Mucosa of descending colon (tissue), 3 donors: Measurements from ENCODE around the gene MEX3B. TPM values are rescaled to one million over a fixed set of nuclear protein-coding genes. Genes with fewer than 3 reads are reported as not detected.
"Not testable (repeated sequence)": the region's sequence is repeated elsewhere in the genome, so short reads cannot be mapped to it uniquely, and the experiment has no call there.

Source experiments
- ATAC-seq: fragments of 200-7000 bp; cut with Tn5 transposase; one replicate; pipeline ENCODE4 v1.9.1; 2020; ENCODE audit warnings: mild to moderate bottlenecking, moderate library complexity
- DNase-seq, 3 donors: peaks; one replicate each; pipeline ENCODE4 v3.0.0-alpha.2; 2020
- H3K36me3 ChIP-seq: fragments of 200-600 bp; one replicate; pipeline ENCODE4 v1.8.0; 2021; ENCODE audit warnings: low read depth, mild to moderate bottlenecking
- H3K4me1 ChIP-seq: fragments of 200-600 bp; one replicate; pipeline ENCODE4 v1.8.0; 2021; ENCODE audit warnings: low read depth, mild to moderate bottlenecking
- H3K4me3 ChIP-seq: fragments of 200-600 bp; one replicate; pipeline ENCODE4 v1.8.0; 2021; ENCODE audit warnings: mild to moderate bottlenecking
- H3K9me3 ChIP-seq: fragments of 200-600 bp; one replicate; pipeline ENCODE4 v1.8.0; 2021; ENCODE audit warnings: mild to moderate bottlenecking
- intact Hi-C, 2 donors: fragments of 100-400 bp; cut with DNase I in 1 of 2; cut with micrococcal nuclease in 1 of 2; formaldehyde crosslinking; loops; one replicate each; pipeline versions ENCODE4 v1.11.0 to v1.11.1; 2022; cut with DNase I, micrococcal nuclease
- total RNA-seq, 3 donors: library from RNA; stranded (reverse); fragmentation: NEBNext Ultra II Directional in 2 of 3; extraction: Animal tissue kit (Norgen Biotek cat#: 25700) in 2 of 3; gene quantifications; one replicate each; pipeline versions ENCODE4 v1.2.1 to v1.2.4, GENCODE V29; 2021 to 2023
- TF ChIP-seq, protein P1 (sequence below): fragments of 200-600 bp; IDR thresholded peaks from one replicate; pipeline ENCODE4 v1.8.0; 2022; ENCODE audit warnings: antibody characterized with exemption, mild to moderate bottlenecking
- donor health status: DM: no; HTN: no; CAD: no; lungs with moderate emphysema.
- donor health status: DM: no; HTN: no; CAD: no.
- donor health status: DM: no; HTN: yes; CAD: no.

Gene MEX3B
- total RNA-seq, 3 donors from 2014 or later: 0.29 to 5.5 (median 1.1) TPM

GRCh38 chr15:82036461-82036860 lies 9.4 kb downstream of the MEX3B start:
- no peaks in the 10 kb centered on the region for H3K4me1 ChIP-seq
- H3K4me3 ChIP-seq: no peak overlapping the region
- H3K9me3 ChIP-seq: no peaks in the 10 kb centered on the region
- ATAC-seq: no peak
- TF ChIP-seq, protein P1, sequence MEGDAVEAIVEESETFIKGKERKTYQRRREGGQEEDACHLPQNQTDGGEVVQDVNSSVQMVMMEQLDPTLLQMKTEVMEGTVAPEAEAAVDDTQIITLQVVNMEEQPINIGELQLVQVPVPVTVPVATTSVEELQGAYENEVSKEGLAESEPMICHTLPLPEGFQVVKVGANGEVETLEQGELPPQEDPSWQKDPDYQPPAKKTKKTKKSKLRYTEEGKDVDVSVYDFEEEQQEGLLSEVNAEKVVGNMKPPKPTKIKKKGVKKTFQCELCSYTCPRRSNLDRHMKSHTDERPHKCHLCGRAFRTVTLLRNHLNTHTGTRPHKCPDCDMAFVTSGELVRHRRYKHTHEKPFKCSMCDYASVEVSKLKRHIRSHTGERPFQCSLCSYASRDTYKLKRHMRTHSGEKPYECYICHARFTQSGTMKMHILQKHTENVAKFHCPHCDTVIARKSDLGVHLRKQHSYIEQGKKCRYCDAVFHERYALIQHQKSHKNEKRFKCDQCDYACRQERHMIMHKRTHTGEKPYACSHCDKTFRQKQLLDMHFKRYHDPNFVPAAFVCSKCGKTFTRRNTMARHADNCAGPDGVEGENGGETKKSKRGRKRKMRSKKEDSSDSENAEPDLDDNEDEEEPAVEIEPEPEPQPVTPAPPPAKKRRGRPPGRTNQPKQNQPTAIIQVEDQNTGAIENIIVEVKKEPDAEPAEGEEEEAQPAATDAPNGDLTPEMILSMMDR: no peak
- H3K36me3 ChIP-seq: no peaks in the 10 kb centered on the region
- intact Hi-C loops: no loop called here
- DNase-seq: no peak

- ATAC-seq: no peak
Measured at GRCh38 chr15:82031871-82032270, 13.9 kb downstream of the MEX3B start.

GRCh38 chr15:82030176-82030575 lies 15.6 kb downstream of the MEX3B start:
- H3K36me3 ChIP-seq: no peaks in the 10 kb centered on the region
- H3K4me1 ChIP-seq: no peaks in the 10 kb centered on the region
- DNase-seq: no peak
- TF ChIP-seq, protein P1: no peak
- ATAC-seq: no peak
- no peaks in the 10 kb centered on the region for H3K9me3 ChIP-seq
- H3K4me3 ChIP-seq: no peak overlapping the region
- intact Hi-C loops: no loop called here

More at GRCh38 chr15:82031871-82032270, 13.9 kb downstream of the MEX3B start:
- intact Hi-C loops: no loop called here
- H3K9me3 ChIP-seq: no peaks in the 10 kb centered on the region
- no peak overlapping the region for H3K4me3 ChIP-seq
- DNase-seq: no peak
- TF ChIP-seq, protein P1: no peak
- no peaks in the 10 kb centered on the region for H3K36me3 ChIP-seq
- no peaks in the 10 kb centered on the region for H3K4me1 ChIP-seq

DNA sequence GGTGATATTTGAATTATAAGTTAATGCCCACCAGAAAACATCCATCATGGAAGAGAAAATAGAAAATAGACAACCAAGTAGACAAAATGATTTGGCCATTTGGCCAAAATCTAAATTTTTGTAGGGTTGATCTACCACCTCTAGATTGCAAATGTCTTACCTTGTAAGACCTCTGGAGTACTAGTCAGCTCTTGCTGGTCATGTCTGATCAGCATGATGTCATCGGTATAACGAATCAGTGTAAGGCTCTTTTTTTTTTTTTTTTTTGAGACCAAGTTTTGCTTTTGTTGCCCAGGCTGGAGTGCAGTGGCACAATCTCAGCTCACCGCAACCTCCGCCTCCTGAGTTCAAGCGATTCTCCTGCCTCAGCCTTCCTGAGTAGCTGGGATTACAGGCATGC lies 17.7 kb downstream of the MEX3B start:
- DNase-seq, ATAC-seq, H3K4me1 ChIP-seq, H3K9me3 ChIP-seq, H3K4me3 ChIP-seq, intact Hi-C loops, H3K36me3 ChIP-seq: not testable (repeated sequence)

- H3K36me3 ChIP-seq: no peaks in the 10 kb centered on the region
- ATAC-seq: no peak
- TF ChIP-seq, protein P1: no peak
- no peak overlapping the region for H3K4me3 ChIP-seq
- no peak for DNase-seq
- H3K9me3 ChIP-seq: no peaks in the 10 kb centered on the region
- intact Hi-C loops: no loop called here
- H3K4me1 ChIP-seq: no peaks in the 10 kb centered on the region
Measured at GRCh38 chr15:82021992-82022391, 23.8 kb downstream of the MEX3B start.

GRCh38 chr15:82020625-82021394 lies 25.0 kb downstream of the MEX3B start:
- ATAC-seq (no peak), DNase-seq (no peak)
- Histone ChIP-seq H3K9me3 (no peaks in the 10 kb centered on the region), H3K4me1 (no peaks in the 10 kb centered on the region), H3K36me3 (no peaks in the 10 kb centered on the region), H3K4me3 (no peak overlapping the region)
- TF ChIP-seq, protein P1: no peak
- intact Hi-C loops: no loop called here
